BLaER1 treated with 17β-estradiol and CSF1 and Interleukin-3, amounts not matched to agents 10 nM and 100 nM (cell line): ENCODE results near the gene TSEN15.
A peak's percentile ranks its signal among the peaks of the same experiment; 100 is the strongest.

Experiments
- H3K27ac ChIP-seq, 11 experiments: shearing (Covaris generic); formaldehyde crosslinking; 2 replicates each; pipeline ENCODE4 v1.8.1; 2022
- H3K27me3 ChIP-seq, 11 experiments: shearing (Covaris generic); formaldehyde crosslinking; 2 replicates each; pipeline ENCODE4 v1.8.1; 2022
- H3K36me3 ChIP-seq, 11 experiments: shearing (Covaris generic); formaldehyde crosslinking; 2 replicates each; pipeline ENCODE4 v1.8.1; 2022
- H3K4me1 ChIP-seq, 10 experiments: shearing (Covaris generic); formaldehyde crosslinking; 2 replicates each; pipeline ENCODE4 v1.8.1; 2022
- H3K4me2 ChIP-seq, 11 experiments: shearing (Covaris generic); formaldehyde crosslinking; 2 replicates each; pipeline ENCODE4 v1.8.1; 2022
- H3K4me3 ChIP-seq, 10 experiments: shearing (Covaris generic); formaldehyde crosslinking; 2 replicates each; pipeline ENCODE4 v1.8.1; 2022
- H3K9ac ChIP-seq, 11 experiments: shearing (Covaris generic); formaldehyde crosslinking; 2 replicates each; pipeline ENCODE4 v1.8.1; 2022
- H3K9me3 ChIP-seq, 11 experiments: shearing (Covaris generic); formaldehyde crosslinking; replicated peaks in 1 of 11; 2 replicates each; pipeline ENCODE4 v1.8.1; 2022
- H4K20me1 ChIP-seq, 11 experiments: shearing (Covaris generic); formaldehyde crosslinking; 2 replicates each; pipeline ENCODE4 v1.8.1; 2022
- Cebpa-rat ChIP-seq, 11 experiments: shearing (Covaris generic); IDR thresholded peaks; 2 replicates each; pipeline ENCODE4 v1.8.1; 2022

Gene TSEN15

DNA sequence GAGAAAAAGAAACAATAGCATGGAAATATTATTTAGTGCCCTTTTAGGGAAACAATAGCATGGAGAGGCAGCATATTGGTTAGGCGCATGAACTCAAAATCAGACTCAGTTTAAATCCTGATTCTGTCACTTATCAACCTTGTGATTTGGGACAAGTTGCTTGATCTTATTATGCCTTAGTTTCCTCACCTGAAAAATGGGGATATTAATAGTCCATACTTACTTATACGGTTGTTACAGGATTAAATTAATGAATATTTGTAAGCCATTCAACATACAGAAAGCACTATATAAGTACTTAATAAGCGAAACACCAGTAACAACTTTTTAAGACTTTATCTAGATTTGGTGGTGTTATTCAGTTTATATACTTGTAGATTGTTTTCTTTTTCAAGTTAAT lies 1.2 kb downstream of the TSEN15 start:
- Histone ChIP-seq H3K27me3 (no peaks in the 10 kb centered on the region), H3K4me1 (peaks cover 12 to 49% (median 24%) of the 10 kb centered on the region in 10 experiments; a peak in 19 of 20 replicates), H3K27ac (peak overlapping the region; percentile 8 to 98 (median 94); a peak in 17 of 22 replicates), H4K20me1 (no peaks in the 10 kb centered on the region), H3K9ac (peak overlapping the region; percentile 90 to 98 (median 95); a peak in 21 of 22 replicates), H3K36me3 (peaks cover 24 to 38% (median 29%) of the 10 kb centered on the region in 11 experiments), H3K4me2 (peak overlapping the region; percentile 78 to 91 (median 84)), H3K9me3 (peaks cover 0 to 11% (median 7%) of the 10 kb centered on the region in 11 experiments; a peak in 14 of 22 replicates), H3K4me3 (peak overlapping the region; percentile 74 to 96 (median 90))
- TF ChIP-seq Cebpa-rat (IDR thresholded peaks at IDR 0.05), result no peak

DNA sequence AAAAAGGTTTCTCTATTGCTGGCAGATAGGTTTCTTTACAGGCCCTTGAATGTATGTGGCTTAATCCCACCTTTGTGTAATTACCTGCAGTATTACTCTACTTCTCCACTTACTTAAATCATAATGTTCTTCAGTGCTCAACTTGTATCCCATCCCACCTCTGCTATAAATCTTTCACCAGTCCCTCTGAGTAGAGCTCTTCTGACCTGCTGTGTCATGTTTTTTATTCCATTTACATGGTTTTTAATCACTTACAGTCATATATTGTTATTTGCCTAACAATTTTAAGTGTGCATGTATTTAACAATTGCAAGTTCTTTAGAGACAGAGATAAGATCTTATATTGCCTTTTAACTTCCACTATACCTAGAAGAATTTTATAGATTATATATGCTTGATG lies 2.4 kb downstream of the TSEN15 start:
- Histone ChIP-seq H3K27me3 (no peaks in the 10 kb centered on the region), H3K9me3 (peaks cover 0 to 12% (median 7%) of the 10 kb centered on the region in 11 experiments; a peak in 14 of 22 replicates), H3K4me2 (peak overlapping the region in 10 of 11 experiments; percentile 53 to 91 (median 84); a peak in 19 of 22 replicates), H3K4me1 (peaks cover 12 to 45% (median 24%) of the 10 kb centered on the region in 10 experiments; a peak in 19 of 20 replicates), H3K9ac (peak overlapping the region in 1 of 11 experiments; percentile 90; a peak in 1 of 22 replicates), H3K4me3 (no peak overlapping the region), H3K36me3 (peaks cover 24 to 48% (median 34%) of the 10 kb centered on the region in 11 experiments), H3K27ac (no peak overlapping the region), H4K20me1 (no peaks in the 10 kb centered on the region)
- no peak for TF ChIP-seq Cebpa-rat (IDR thresholded peaks at IDR 0.05)

DNA sequence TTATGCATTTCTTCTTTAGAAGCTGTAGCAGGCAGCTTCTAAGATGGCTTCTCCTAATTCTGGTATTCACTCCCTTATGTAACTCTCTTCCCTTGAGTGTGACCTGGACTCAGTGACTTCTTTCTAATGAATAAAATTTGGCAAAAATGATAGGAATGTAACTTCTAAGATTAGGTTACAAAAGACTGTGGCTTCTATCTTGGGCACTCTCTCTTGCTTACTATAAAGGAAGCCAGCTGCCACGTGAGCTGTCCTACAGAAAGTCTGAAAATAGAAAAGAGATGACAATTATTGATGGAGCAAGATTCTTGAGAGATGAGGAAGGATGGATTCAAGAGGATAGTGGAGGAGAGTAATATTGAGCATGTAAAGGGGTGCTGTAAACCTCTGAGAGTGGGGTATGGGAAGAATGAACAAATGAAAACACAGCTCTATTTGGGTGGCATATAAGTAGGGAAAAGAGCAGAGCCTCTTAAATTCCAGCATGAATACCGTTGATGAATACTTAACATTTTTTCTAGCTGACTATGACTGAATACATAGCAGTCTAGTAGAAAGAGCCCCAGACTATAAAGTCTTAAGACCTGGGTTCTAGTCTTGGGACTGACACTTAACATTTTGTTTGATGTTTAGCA lies 5.5 kb downstream of the TSEN15 start:
- Histone ChIP-seq H3K9ac (no peak overlapping the region), H3K27ac (no peak overlapping the region), H3K9me3 (peaks cover 7 to 27% (median 13%) of the 10 kb centered on the region in 11 experiments; a peak in 16 of 22 replicates), H3K4me2 (peak overlapping the region in 2 of 11 experiments; percentile 2 to 43; a peak in 2 of 22 replicates), H3K4me1 (peaks cover 6 to 45% (median 17%) of the 10 kb centered on the region in 10 experiments; a peak in 19 of 20 replicates), H3K4me3 (no peak overlapping the region), H3K36me3 (peaks cover 41 to 78% (median 52%) of the 10 kb centered on the region in 11 experiments), H3K27me3 (no peaks in the 10 kb centered on the region), H4K20me1 (peaks cover 0 to 3% (median 0%) of the 10 kb centered on the region in 11 experiments; a peak in 1 of 22 replicates)
- no peak for TF ChIP-seq Cebpa-rat (IDR thresholded peaks at IDR 0.05)

GRCh38 chr1:184059887-184060286 lies 8.4 kb downstream of the TSEN15 start:
- no peak for TF ChIP-seq Cebpa-rat (IDR thresholded peaks at IDR 0.05)
- Histone ChIP-seq H3K4me2 (no peak overlapping the region), H3K4me1 (peaks cover 0 to 28% (median 0%) of the 10 kb centered on the region in 10 experiments; a peak in 3 of 20 replicates), H3K27ac (no peak overlapping the region), H4K20me1 (peaks cover 0 to 3% (median 0%) of the 10 kb centered on the region in 11 experiments; a peak in 1 of 22 replicates), H3K9me3 (peaks cover 7 to 22% (median 13%) of the 10 kb centered on the region in 11 experiments; a peak in 16 of 22 replicates), H3K36me3 (peaks cover 46 to 81% (median 58%) of the 10 kb centered on the region in 11 experiments), H3K4me3 (no peak overlapping the region), H3K27me3 (no peaks in the 10 kb centered on the region), H3K9ac (no peak overlapping the region)

DNA sequence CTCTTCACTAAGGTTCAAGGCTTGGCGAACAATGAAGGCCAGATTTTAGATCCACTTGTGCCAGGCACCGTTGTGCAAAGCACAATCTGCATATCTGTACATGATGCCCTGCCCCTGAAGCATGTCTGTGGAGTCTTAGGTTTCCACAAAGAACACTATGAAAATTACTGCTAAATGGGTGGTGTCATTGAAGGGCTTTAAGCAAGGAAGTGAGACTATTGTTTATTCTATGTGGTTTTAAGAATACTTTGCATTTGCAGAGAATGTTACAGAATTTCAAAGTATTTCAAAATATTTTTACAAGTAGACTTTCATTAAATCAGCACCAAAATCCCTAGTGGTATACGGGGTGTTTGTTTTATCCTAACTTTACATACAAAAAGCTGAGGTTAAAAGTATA lies 8.8 kb downstream of the TSEN15 start:
- no peak overlapping the region for H3K9ac ChIP-seq
- H3K4me1 ChIP-seq, result peaks cover 0 to 28% (median 0%) of the 10 kb centered on the region in 10 experiments; a peak in 3 of 20 replicates
- no peaks in the 10 kb centered on the region for H3K27me3 ChIP-seq
- no peak overlapping the region for H3K4me2 ChIP-seq
- H3K4me3 ChIP-seq, result no peak overlapping the region
- H3K27ac ChIP-seq, result no peak overlapping the region
- peaks cover 7 to 17% (median 13%) of the 10 kb centered on the region in 11 experiments; a peak in 16 of 22 replicates for H3K9me3 ChIP-seq
- H3K36me3 ChIP-seq, result peaks cover 44 to 81% (median 58%) of the 10 kb centered on the region in 11 experiments
- peaks cover 0 to 3% (median 0%) of the 10 kb centered on the region in 11 experiments; a peak in 1 of 22 replicates for H4K20me1 ChIP-seq
- no peak for TF ChIP-seq Cebpa-rat (IDR thresholded peaks at IDR 0.05)

- Histone ChIP-seq H3K36me3 (peaks cover 43 to 79% (median 60%) of the 10 kb centered on the region in 11 experiments), H3K4me3 (no peak overlapping the region), H3K27ac (no peak overlapping the region), H4K20me1 (peaks cover 0 to 3% (median 0%) of the 10 kb centered on the region in 11 experiments; a peak in 2 of 22 replicates), H3K4me2 (no peak overlapping the region), H3K9me3 (peaks cover 7 to 17% (median 13%) of the 10 kb centered on the region in 11 experiments; a peak in 16 of 22 replicates), H3K27me3 (no peaks in the 10 kb centered on the region), H3K4me1 (peaks cover 0 to 27% (median 0%) of the 10 kb centered on the region in 10 experiments; a peak in 3 of 20 replicates), H3K9ac (no peak overlapping the region)
- no peak for TF ChIP-seq Cebpa-rat (IDR thresholded peaks at IDR 0.05)
These were observed 10.0 kb downstream of the TSEN15 start for GRCh38 chr1:184061396-184062003.

DNA sequence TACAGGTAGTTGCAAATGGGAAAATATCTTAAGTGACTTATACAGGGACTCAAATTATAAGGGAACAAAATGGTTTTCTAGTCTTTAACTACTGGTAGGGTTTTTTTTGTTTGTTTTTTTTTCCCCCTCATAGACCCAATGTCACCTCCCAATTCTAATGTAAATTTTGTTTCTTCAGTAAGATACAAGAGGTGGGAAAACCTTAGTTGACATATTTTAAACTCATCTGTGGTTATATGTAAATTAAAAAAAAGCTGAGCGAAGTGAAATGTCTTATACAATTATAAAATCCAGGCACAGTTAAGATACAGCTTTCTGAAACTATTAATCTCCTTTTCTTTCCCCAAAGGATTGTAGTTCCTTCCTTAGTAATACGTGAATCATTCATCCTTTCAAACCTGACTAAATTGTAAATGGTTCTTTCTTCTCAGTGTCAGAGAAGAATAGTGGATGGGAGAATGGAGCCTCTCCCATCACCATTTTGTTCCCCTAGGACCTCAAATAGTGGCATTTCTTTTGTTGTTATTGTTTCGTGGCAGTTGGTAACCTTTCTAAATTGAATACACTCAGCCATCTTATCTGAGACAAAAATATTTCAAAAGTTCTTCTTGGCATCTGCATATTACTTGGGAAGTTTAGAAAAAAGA lies 11.2 kb downstream of the TSEN15 start:
- H3K4me1 ChIP-seq, result peaks cover 0 to 17% (median 0%) of the 10 kb centered on the region in 10 experiments; a peak in 1 of 20 replicates
- no peak overlapping the region for H3K4me3 ChIP-seq
- peaks cover 7 to 17% (median 13%) of the 10 kb centered on the region in 11 experiments; a peak in 16 of 22 replicates for H3K9me3 ChIP-seq
- H3K36me3 ChIP-seq, result peaks cover 38 to 79% (median 59%) of the 10 kb centered on the region in 11 experiments
- H3K4me2 ChIP-seq, result no peak overlapping the region
- TF ChIP-seq Cebpa-rat (IDR thresholded peaks at IDR 0.05), result no peak
- H4K20me1 ChIP-seq, result peaks cover 0 to 3% (median 0%) of the 10 kb centered on the region in 11 experiments; a peak in 2 of 22 replicates
- no peak overlapping the region for H3K9ac ChIP-seq
- H3K27me3 ChIP-seq, result no peaks in the 10 kb centered on the region
- no peak overlapping the region for H3K27ac ChIP-seq

DNA sequence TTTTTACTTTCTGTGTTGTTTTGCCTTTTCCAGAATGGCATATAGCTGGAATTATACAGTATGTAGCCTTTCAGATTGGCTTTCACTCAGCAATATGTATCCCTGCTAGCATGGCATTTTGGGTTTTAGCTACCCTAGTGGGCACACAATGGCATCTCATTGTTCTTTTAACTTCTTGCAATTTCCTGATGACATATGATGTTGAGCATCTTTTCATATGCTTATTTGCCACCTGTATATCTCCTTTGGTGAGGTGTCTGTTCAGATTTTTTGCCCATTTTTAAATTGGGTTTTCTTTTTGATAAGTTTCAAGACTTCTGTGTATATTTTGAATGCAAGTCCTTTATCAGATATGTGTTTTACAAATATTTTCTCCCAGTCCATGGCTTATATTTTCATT lies 14.0 kb downstream of the TSEN15 start:
- H3K4me3 ChIP-seq, result no peak overlapping the region
- no peak overlapping the region for H3K27ac ChIP-seq
- H4K20me1 ChIP-seq, result no peaks in the 10 kb centered on the region; a peak in 1 of 22 replicates
- no peak for TF ChIP-seq Cebpa-rat (IDR thresholded peaks at IDR 0.05)
- no peaks in the 10 kb centered on the region for H3K9me3 ChIP-seq
- H3K4me2 ChIP-seq, result no peak overlapping the region
- peaks cover 22 to 65% (median 51%) of the 10 kb centered on the region in 11 experiments; a peak in 21 of 22 replicates for H3K36me3 ChIP-seq
- H3K27me3 ChIP-seq, result no peaks in the 10 kb centered on the region
- H3K9ac ChIP-seq, result no peak overlapping the region
- peaks cover 0 to 23% (median 0%) of the 10 kb centered on the region in 10 experiments; a peak in 3 of 20 replicates for H3K4me1 ChIP-seq
